Hepatocyte (in vitro differentiated cells): ENCODE results near the gene C19orf81. TPM values are rescaled to one million over a fixed set of nuclear protein-coding genes. Genes with fewer than 3 reads are reported as not detected.

Experiments used
- DNase-seq: peaks from one replicate; pipeline ENCODE4 v3.0.0-alpha.2; 2016; ENCODE audit warnings: low spot score
- H2AFZ ChIP-seq: fragments of 200-600 bp; sonication (generic); 2 replicates; pipeline ENCODE4 v1.6.0; 2016; ENCODE audit warnings: antibody characterized with exemption, mild to moderate bottlenecking
- H3K27ac ChIP-seq: fragments of 200-600 bp; sonication (generic); 2 replicates; pipeline ENCODE4 v1.5.1; 2016; ENCODE audit warnings: mild to moderate bottlenecking
- H3K27me3 ChIP-seq: fragments of 200-600 bp; sonication (generic); 2 replicates; pipeline ENCODE4 v1.6.1; 2016
- H3K36me3 ChIP-seq: fragments of 200-600 bp; sonication (generic); replicated peaks from 2 replicates; pipeline ENCODE4 v1.5.1; 2016; ENCODE audit warnings: low read depth; ENCODE audit not compliant: insufficient read depth
- H3K4me1 ChIP-seq: fragments of 200-600 bp; sonication (generic); 2 replicates; pipeline ENCODE4 v1.5.1; 2016; ENCODE audit warnings: mild to moderate bottlenecking, moderate library complexity; ENCODE audit not compliant: insufficient read depth
- H3K4me2 ChIP-seq: fragments of 200-600 bp; sonication (generic); 2 replicates; pipeline ENCODE4 v1.6.0; 2016
- H3K4me3 ChIP-seq: fragments of 200-600 bp; sonication (generic); 2 replicates; pipeline ENCODE4 v1.5.1; 2016; ENCODE audit warnings: mild to moderate bottlenecking
- H3K79me2 ChIP-seq: fragments of 200-600 bp; sonication (generic); 2 replicates; pipeline ENCODE4 v1.6.0; 2017; ENCODE audit warnings: mild to moderate bottlenecking
- H3K9me2 ChIP-seq: fragments of 200-600 bp; sonication (generic); replicated peaks from 2 replicates; pipeline ENCODE4 v1.6.0; 2017; ENCODE audit warnings: mild to moderate bottlenecking; ENCODE audit not compliant: insufficient read depth
- H3K9me3 ChIP-seq: fragments of 200-600 bp; sonication (generic); 2 replicates; pipeline ENCODE4 v1.5.1; 2016; ENCODE audit warnings: low read depth, mild to moderate bottlenecking
- H4K20me1 ChIP-seq: fragments of 200-600 bp; sonication (generic); 2 replicates; pipeline ENCODE4 v1.6.0; 2016; ENCODE audit warnings: mild to moderate bottlenecking; ENCODE audit not compliant: insufficient read depth, poor library complexity, severe bottlenecking
- EZH2 ChIP-seq: fragments of 200-600 bp; sonication (generic); IDR thresholded peaks from 2 replicates; pipeline ENCODE4 v1.6.1; 2016; ENCODE audit warnings: antibody characterized with exemption, mild to moderate bottlenecking, borderline replicate concordance
- EZH2phosphoT487 ChIP-seq: fragments of 200-600 bp; sonication (generic); IDR thresholded peaks from one replicate; pipeline ENCODE4 v1.6.1; 2018; ENCODE audit warnings: antibody characterized with exemption, mild to moderate bottlenecking, low read depth, moderate library complexity; ENCODE audit not compliant: unreplicated experiment, severe bottlenecking
- WGBS: methylation state at CpG from one replicate; pipeline ENCODE4 v1.1.6; 2016; ENCODE audit warnings: low lambda C conversion rate; ENCODE audit errors: missing lambda C conversion rate; 5-methylcytosine and 5-hydroxymethylcytosine counted together
- polyA plus RNA-seq: library from polyadenylated mRNA; unstranded; fragments of >200 nt; fragmentation: Nextera tagmentation; extraction: Ambion mirVana; gene quantifications from 2 replicates; pipeline ENCODE4 v1.2.1, GENCODE V29; 2016
- total RNA-seq: library from RNA; depleted of rRNA; stranded (reverse); fragments of >200 nt; gene quantifications from 2 replicates; pipeline ENCODE4 v1.2.3, GENCODE V29; 2014
- TF ChIP-seq, protein P1 (sequence below): fragments of 200-600 bp; sonication (generic); IDR thresholded peaks from 2 replicates; pipeline ENCODE4 v1.5.1; 2016; ENCODE audit warnings: antibody characterized with exemption, mild to moderate bottlenecking; ENCODE audit not compliant: poor library complexity

Gene C19orf81
- total and polyA plus RNA-seq, 2 experiments from 2014 or later, result 4.1 to 12.4 TPM

DNA sequence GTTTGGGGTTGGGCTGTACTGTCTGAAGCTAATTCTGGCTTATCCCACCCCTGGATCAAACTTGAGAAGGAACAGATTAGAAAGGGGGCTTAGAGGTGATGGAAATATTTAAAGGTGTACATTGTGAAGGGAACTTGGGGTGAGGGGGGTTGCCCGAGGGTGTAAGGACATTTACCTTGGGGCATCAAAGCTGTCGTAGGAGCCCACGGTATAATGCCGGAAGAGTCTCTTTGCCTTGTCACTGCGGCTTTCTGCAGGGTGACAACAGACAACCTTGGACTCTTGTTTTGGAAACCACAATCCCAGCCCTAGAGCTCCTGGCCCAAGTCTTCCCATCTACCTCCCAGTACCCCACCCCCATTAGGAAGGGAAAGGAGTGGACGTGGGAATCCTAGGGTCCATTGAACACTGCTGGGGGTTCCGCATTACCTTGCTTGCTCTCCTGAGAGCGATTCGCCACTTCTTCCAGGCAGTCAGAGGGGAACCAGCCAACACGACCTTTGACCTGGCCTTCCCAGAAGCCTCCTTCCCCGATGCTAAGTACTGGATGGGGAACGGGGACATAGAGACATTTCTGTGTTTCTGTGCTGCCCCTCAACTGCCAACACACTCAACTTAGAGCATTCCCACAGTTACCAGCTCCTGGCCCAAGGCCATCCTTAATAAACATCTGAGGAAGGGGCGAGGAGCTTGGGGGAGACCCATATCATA, 48.3 kb downstream of the C19orf81 start:
- no peaks in the 10 kb centered on the region for H3K79me2 ChIP-seq
- H4K20me1 ChIP-seq, result no peaks in the 10 kb centered on the region
- TF ChIP-seq EZH2phosphoT487 (no peak), EZH2 (no peak)
- TF ChIP-seq, protein P1, sequence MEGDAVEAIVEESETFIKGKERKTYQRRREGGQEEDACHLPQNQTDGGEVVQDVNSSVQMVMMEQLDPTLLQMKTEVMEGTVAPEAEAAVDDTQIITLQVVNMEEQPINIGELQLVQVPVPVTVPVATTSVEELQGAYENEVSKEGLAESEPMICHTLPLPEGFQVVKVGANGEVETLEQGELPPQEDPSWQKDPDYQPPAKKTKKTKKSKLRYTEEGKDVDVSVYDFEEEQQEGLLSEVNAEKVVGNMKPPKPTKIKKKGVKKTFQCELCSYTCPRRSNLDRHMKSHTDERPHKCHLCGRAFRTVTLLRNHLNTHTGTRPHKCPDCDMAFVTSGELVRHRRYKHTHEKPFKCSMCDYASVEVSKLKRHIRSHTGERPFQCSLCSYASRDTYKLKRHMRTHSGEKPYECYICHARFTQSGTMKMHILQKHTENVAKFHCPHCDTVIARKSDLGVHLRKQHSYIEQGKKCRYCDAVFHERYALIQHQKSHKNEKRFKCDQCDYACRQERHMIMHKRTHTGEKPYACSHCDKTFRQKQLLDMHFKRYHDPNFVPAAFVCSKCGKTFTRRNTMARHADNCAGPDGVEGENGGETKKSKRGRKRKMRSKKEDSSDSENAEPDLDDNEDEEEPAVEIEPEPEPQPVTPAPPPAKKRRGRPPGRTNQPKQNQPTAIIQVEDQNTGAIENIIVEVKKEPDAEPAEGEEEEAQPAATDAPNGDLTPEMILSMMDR, result no peak
- no peaks in the 10 kb centered on the region for H3K9me3 ChIP-seq
- no peaks in the 10 kb centered on the region for H3K4me1 ChIP-seq
- H3K4me3 ChIP-seq, result no peak overlapping the region
- H3K36me3 ChIP-seq, result no peaks in the 10 kb centered on the region
- no peaks in the 10 kb centered on the region for H3K9me2 ChIP-seq
- H3K27me3 ChIP-seq, result peaks cover 52% of the 10 kb centered on the region
- no peak for DNase-seq
- no peak overlapping the region for H2AFZ ChIP-seq
- WGBS, result 67% methylated on average over 13 of the region's 13 CpGs
- no peak overlapping the region for H3K4me2 ChIP-seq
- H3K27ac ChIP-seq, result no peak overlapping the region

DNA sequence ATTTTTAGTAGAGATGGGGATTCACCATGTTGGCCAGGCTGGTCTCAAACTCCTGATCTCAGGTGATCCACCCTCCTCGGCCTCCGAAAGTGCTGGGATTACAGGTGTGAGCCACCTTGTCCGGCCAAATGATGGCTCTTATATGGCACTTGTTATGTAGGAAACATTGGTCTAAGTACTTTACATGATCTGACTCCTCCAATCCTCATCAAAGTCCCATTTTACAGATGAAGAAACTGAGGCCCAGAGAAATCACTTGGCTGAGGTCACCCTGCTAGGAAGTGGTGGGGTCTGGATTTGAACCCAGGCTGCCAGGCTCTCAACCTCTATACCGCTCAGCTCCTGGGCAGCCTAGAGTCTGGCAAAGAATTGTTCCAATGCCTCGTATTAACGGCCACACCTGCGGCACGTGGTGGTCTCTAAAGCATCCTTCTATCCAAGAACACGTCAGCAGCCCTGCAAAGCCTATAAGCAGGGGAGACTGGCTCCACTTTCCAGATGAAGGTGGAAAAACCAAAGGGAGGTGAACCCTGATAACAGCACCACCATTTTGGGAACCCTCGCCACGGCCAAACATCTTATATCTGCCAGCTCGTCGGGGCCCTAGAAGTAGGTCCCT, 52.2 kb downstream of the C19orf81 start:
- H3K9me3 ChIP-seq, result no peaks in the 10 kb centered on the region
- TF ChIP-seq, protein P1, result no peak
- TF ChIP-seq EZH2, result no peak
- no peak for TF ChIP-seq EZH2phosphoT487
- H3K79me2 ChIP-seq, result no peaks in the 10 kb centered on the region
- H3K4me2 ChIP-seq, result no peak overlapping the region
- DNase-seq, result no peak
- no peak overlapping the region for H2AFZ ChIP-seq
- 85% methylated on average over 13 of the region's 13 CpGs for WGBS
- no peaks in the 10 kb centered on the region for H3K4me1 ChIP-seq
- no peaks in the 10 kb centered on the region for H4K20me1 ChIP-seq
- peaks cover 34% of the 10 kb centered on the region for H3K27me3 ChIP-seq
- H3K4me3 ChIP-seq, result no peak overlapping the region
- no peak overlapping the region for H3K27ac ChIP-seq
- H3K36me3 ChIP-seq, result no peaks in the 10 kb centered on the region
- no peaks in the 10 kb centered on the region for H3K9me2 ChIP-seq

DNA sequence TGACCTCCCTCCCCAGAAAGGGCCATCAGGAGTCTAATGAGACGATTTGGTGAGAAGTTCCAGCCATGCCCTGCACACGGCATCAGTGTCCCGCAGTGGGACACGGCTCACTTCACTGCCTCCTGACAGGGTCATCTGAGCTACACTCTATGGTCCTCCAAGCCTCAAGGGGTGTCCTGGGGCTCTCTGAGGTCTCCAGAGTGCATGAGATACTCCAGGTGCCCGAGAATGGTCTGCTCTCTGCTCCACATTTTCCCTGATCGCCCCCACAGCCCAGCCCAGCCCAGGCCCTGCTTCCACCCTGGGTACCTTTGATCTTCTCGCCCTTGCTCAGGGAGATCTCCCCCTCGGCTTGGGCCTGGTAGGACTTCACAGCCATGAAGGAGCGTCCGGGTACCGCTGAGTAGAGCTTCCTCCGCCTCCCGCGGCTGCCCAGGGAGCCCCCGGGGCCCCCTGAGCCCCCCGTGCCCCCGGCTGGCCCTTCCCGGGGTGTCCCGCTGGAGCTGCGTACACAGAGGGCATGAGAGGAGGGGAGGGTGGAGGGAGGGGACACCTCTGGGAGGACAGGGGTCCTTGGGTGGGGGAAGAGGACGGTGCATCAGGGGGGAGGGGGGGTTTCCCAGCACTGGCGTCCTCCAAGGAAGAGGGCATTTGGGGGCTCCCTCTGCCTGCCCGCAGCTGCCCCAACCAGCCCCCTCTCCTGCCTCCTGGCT, 53.1 kb downstream of the C19orf81 start:
- peaks cover 26% of the 10 kb centered on the region for H3K27me3 ChIP-seq
- TF ChIP-seq, protein P1, result no peak
- TF ChIP-seq EZH2, result no peak
- TF ChIP-seq EZH2phosphoT487, result no peak
- 81% methylated on average over 7 of the region's 23 CpGs for WGBS
- H3K36me3 ChIP-seq, result no peaks in the 10 kb centered on the region
- no peak overlapping the region for H3K4me2 ChIP-seq
- H3K4me3 ChIP-seq, result no peak overlapping the region
- no peak overlapping the region for H2AFZ ChIP-seq
- no peaks in the 10 kb centered on the region for H4K20me1 ChIP-seq
- no peaks in the 10 kb centered on the region for H3K9me2 ChIP-seq
- H3K27ac ChIP-seq, result no peak overlapping the region
- no peaks in the 10 kb centered on the region for H3K4me1 ChIP-seq
- no peaks in the 10 kb centered on the region for H3K79me2 ChIP-seq
- DNase-seq, result no peak
- H3K9me3 ChIP-seq, result no peaks in the 10 kb centered on the region
